GM21619 (cell line): Measurements from ENCODE around the gene DRAXIN.

ENCODE experiments used
- ATAC-seq: cut with Tn5 transposase; IDR thresholded peaks from one replicate; pipeline ENCODE4 v1.9.1; 2021; ENCODE audit not compliant: unreplicated experiment

Gene DRAXIN

GRCh38 chr1:11759791-11760190 is 68.3 kb downstream of the DRAXIN start:
- ATAC-seq = no peak

- no peak for ATAC-seq
Measured at GRCh38 chr1:11761285-11761684, 69.8 kb downstream of the DRAXIN start.

- ATAC-seq = no peak
Measured at GRCh38 chr1:11761988-11762406, 70.5 kb downstream of the DRAXIN start, which contains the start of gene C1orf167. Gene C1orf167 (plus strand): TSS chr1:11762193. CDS start chr1:11764401, 2,208 bp downstream.

GRCh38 chr1:11764115-11764514 is 72.6 kb downstream of the DRAXIN start:
- ATAC-seq = no peak

DNA sequence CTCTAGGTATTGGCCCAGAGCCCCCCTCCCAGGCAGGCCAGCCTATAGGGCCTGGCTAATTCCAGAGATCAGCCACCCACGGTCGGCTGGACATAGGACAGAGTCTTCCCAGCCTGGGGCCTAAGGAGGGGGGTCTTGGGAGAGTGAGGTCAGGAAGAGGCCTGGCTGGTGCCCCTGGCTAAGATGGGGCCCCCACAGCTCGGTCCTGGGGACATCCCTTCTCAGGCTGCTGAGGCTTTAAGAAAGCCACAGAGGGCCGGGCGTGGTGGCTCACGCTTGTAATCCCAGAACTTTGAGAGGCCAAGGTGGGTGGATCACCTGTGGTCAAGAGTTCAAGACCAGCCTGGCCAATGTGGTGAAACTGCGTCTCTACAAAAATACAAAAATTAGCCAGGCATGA is 73.0 kb downstream of the DRAXIN start:
- ATAC-seq = no peak

- ATAC-seq = no peak
Measured at GRCh38 chr1:11765661-11766428, 74.3 kb downstream of the DRAXIN start.

- no peak for ATAC-seq
Measured at GRCh38 chr1:11766429-11766776, 74.9 kb downstream of the DRAXIN start.

DNA sequence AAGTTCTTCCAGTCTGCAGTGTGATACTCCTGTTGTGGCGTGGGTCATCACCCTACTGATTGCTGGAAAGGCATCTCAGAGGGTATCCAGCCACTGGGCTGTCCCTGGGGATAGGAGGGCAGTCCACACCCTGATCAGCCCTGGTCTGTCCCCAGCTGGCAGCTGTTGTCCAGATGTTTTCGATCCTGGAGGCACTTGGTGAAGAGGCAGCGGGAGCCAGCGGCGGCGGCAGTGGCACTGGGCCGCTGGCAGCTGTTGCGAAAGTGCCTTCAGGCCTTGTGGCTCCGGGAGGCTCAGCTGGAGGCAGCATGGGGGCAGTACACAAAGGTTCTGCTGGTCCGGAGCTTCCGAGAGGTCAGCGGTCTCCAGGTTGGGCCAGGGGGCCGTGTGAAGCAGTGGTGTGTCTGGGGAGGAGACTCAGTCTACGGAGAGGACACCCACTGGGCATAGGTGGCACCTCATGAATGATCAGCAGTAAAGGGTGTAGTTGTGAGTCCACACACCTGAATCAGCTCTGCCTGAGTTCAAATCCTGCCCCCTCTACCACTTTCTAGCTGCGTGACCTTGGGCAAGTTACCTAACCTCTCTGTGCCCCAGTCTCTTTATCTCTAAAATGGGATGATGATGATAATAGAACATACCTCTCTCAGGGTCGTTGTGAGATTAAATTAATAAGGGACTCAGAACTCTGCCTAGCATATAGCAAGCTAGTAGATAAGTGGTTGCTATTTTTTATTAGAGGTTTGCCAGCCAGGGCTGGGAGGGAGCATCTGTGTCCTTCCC is 76.6 kb downstream of the DRAXIN start:
- ATAC-seq = no peak

DNA sequence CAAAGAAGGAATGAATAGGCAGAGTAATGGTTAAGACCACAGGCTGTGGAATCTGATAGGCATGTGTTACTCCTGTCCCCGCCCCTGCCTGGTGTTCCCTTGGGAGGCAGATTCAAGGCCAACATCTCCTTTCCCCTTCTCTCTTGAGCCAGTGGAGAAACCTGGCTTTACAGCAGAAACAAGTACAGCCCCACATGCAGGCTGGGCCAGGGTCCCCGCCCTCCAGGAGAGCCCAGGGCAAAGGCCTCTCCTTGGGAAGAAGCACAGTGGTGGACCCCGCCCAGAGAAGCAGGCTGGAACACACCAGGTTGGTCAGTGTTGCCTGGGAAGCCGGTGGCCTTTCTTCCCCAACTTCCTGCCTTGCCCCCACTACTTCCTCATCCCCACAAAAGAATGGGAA is 77.3 kb downstream of the DRAXIN start:
- ATAC-seq = no peak

GRCh38 chr1:11769274-11769673 is 77.8 kb downstream of the DRAXIN start:
- no peak for ATAC-seq

GRCh38 chr1:11770011-11770410 is 78.5 kb downstream of the DRAXIN start:
- ATAC-seq = no peak

- ATAC-seq = no peak
Measured at GRCh38 chr1:11771481-11772043, 80.1 kb downstream of the DRAXIN start.

DNA sequence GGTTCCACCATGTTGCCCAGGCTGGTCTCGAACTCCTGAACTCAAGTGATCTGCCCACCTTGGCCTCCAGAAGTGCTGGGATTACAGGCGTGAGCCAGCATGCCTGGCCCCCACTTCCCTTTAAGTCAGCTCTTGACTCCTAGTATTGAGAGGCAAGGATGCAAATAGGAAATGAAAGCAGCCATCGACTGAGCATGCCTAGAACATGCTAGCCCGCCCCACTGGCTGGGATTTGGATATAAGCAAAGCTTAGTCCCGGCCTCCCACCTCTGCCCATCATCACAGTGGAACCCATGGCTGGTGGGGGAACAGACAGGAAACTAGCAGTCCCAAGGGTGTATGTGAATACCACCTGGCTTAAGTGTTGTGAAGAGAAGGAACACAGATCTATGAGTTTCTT is 80.9 kb downstream of the DRAXIN start:
- ATAC-seq = no peak

- ATAC-seq = no peak
Measured at GRCh38 chr1:11774753-11775152, 83.2 kb downstream of the DRAXIN start.
